Posterior cingulate gyrus (tissue), 11 donors: ENCODE measurements around the gene FUT4.
A peak's percentile ranks its signal among the peaks of the same experiment; 100 is the strongest.
"Not testable (repeated sequence)": the region's sequence is repeated elsewhere in the genome, so short reads cannot be mapped to it uniquely, and the experiment has no call there.

Experiments used
- DNase-seq, 10 donors: peaks; one replicate each; pipeline versions ENCODE4 v3.0.0 to v3.0.0-alpha.2; 2020 to 2021; ENCODE audit warnings: mixed read lengths in 3 of 10
- intact Hi-C: fragments of 100-400 bp; cut with DNase I; formaldehyde crosslinking; loops from one replicate; pipeline ENCODE4 v1.15.1; 2023

Gene FUT4

DNA sequence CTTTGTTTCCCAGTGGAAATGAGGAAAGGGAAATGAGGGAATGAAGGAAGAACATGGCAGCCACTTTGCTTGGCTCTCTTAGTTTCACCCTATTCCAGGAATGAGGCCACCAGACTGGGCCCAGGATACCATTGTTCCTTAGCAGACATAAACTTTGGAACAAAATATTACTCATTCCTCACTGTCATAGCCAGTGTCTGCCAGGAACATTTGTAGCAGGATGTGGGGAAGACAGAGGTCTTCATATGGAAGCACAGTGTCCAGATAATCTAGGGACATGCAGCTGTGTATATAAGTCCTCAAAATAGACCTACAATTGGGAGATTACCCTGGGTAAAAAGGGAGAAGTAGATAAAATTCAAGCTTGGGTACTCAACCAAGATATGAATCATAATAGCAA, 15.2 kb upstream of the FUT4 start:
- no peak for DNase-seq
- intact Hi-C loops, result no loop called here

DNA sequence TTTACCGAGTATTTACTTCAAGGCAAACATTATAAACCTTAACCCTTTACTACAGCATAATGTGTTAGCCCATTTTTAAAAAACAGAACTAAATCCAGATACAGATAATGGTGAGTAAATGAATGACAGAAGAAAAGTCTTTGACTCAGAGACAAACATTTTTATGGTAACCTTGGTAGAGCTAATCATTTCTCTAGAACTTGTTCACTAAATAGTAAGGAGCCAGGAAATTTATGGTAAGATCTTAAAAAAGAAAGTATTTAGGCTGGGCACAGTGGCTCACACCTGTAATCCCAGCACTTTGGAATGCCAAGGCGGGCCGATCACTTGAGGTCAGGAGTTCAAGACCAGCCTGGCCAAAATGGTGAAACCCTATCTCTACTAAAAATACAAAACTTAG, 11.5 kb upstream of the FUT4 start:
- no peak for DNase-seq
- intact Hi-C loops, result no loop called here

DNA sequence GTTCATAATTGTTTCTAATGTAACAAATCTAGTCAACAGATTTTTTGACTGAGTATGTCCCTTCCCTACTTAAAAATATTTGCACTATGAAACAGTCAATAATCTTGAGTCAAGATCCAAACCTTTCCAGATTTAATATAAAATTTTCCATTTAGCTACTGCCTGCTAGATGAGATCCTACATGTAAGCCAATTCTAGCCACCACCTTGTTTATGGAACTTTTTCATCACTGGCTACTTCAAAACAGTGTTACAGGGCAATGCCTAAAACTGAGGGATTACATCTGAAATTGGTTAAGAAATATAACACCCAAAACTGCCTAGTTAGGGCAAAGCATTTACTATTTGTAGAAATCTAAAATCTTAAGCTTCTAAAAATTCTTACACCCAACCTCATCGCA, 10.5 kb upstream of the FUT4 start:
- intact Hi-C loops, result no loop called here
- no peak for DNase-seq

DNA sequence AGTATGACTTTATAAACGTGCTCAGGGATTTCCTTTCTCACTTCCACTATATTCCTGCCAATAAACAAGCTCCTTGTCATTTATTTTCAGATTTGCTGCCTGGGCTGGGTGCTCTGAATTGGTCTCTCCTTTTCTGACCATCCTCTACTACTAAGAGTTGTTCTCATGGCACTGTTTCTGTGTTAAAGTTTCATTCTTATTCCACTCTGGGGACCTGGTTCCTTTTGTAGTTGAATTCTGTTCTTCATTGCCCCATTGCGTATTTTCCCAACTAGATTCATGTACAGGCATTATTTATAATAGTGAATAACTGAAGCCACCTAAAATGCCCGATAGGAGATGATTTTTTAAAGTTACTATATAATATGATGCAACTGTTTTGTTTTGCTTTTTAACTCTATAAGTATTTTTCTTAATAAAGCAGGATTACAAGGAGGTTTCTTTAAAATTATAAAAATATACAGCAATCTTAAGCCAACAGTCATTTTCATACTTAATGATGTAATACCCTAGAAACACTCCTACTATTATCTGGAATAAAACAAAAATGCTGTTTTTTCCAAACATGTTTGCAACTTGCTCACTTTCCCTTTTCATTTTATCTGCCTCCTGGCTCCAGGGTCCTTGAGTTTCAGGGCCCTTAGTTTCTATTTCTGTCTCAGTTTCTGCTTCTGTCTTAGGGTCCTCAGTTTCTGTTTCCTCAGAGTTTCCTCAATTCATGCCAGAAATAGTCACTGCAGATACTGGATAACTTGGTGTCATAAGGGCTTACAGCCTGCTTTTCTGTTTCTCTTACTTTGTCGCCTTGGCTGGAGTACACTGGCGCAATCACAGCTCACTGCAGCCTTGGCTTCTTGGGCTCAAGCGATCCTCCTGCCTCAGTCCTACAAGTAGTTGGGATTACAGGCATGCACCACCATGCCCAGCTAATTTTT, 9.8 kb upstream of the FUT4 start:
- DNase-seq, result no peak
- intact Hi-C loops, result no loop called here

DNA sequence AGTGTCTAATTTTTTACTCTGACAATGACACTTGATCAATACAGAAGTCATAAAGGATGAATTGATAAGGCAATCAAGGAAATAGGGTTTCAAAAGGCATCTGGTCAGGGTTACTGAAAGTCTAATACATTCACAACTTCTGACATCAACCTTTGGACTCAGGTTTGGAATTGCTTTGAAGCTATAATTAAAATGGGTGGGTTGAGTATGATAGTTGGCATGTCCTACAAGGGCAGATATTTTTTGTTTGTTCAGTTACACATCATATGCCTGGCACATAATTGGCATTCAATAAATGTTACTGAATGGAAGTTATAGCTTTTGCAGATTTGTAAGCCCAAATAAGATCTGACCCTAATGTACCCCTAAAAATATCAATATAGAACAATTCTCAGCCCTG, 7.3 kb upstream of the FUT4 start:
- DNase-seq, result no peak
- intact Hi-C loops, result no loop called here

DNA sequence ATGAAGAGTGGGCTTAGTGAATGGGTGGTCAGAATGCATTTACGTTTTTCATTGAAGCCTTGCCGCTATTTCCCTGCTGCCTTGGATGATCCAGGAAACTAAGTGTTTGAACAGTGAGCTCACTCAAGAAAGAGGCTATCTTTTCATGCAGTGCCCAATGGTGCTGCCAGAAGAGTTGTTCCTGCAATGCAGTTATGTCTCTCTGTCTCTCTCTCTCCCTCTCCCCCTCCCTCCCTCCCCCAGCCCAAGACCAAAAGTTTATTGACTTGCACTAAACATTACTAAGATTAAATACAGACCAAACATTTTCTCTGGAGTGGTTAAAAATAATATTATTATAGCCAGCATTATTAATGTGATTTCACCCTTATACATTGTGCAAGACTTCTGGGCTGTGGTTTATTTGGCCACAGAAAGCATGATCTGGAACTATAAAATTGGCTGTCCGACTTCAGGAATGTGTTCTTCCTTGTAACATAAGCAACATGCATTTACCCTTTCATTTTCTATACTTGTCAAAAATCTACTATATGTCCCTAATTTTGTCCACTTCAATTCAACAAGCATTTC, 6.6 kb upstream of the FUT4 start:
- DNase-seq, result no peak
- intact Hi-C loops, result no loop called here

DNA sequence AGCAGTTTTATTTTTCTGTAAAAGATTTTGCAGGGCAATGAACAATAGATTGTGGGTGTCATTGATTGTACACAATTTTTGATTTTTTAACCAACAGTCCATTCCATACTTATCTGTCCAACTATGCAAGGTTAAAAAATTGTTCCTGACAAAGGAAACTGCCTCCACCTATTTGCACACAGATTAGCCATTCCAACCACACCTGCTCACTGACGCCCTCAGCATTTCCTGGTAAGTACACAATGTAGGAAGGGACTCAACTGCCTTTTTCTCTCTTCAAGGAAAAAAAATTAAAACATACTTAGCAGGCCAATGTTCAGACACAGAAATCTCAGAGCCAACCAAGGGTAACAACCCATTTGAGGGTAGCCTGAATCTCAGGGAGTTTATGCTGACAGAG, 4.3 kb upstream of the FUT4 start:
- no peak for DNase-seq

DNA sequence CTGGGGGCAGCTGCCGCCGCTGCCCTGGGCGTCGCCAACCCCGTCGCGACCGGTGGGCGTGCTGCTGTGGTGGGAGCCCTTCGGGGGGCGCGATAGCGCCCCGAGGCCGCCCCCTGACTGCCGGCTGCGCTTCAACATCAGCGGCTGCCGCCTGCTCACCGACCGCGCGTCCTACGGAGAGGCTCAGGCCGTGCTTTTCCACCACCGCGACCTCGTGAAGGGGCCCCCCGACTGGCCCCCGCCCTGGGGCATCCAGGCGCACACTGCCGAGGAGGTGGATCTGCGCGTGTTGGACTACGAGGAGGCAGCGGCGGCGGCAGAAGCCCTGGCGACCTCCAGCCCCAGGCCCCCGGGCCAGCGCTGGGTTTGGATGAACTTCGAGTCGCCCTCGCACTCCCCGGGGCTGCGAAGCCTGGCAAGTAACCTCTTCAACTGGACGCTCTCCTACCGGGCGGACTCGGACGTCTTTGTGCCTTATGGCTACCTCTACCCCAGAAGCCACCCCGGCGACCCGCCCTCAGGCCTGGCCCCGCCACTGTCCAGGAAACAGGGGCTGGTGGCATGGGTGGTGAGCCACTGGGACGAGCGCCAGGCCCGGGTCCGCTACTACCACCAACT, 1.0 kb downstream of the FUT4 start:
- intact Hi-C loops, result no loop called here
- peak in 3 of 10 donors; percentile 9 to 87 (median 73) for DNase-seq

More for the DNA sequence above, 4.3 kb upstream of the FUT4 start:
- intact Hi-C loops, result no loop called here

DNA sequence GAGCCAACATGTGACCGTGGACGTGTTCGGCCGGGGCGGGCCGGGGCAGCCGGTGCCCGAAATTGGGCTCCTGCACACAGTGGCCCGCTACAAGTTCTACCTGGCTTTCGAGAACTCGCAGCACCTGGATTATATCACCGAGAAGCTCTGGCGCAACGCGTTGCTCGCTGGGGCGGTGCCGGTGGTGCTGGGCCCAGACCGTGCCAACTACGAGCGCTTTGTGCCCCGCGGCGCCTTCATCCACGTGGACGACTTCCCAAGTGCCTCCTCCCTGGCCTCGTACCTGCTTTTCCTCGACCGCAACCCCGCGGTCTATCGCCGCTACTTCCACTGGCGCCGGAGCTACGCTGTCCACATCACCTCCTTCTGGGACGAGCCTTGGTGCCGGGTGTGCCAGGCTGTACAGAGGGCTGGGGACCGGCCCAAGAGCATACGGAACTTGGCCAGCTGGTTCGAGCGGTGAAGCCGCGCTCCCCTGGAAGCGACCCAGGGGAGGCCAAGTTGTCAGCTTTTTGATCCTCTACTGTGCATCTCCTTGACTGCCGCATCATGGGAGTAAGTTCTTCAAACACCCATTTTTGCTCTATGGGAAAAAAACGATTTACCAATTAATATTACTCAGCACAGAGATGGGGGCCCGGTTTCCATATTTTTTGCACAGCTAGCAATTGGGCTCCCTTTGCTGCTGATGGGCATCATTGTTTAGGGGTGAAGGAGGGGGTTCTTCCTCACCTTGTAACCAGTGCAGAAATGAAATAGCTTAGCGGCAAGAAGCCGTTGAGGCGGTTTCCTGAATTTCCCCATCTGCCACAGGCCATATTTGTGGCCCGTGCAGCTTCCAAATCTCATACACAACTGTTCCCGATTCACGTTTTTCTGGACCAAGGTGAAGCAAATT, 1.8 kb downstream of the FUT4 start:
- peak in 2 of 10 donors; percentile 65 to 79 for DNase-seq
- intact Hi-C loops, result no loop called here

DNA sequence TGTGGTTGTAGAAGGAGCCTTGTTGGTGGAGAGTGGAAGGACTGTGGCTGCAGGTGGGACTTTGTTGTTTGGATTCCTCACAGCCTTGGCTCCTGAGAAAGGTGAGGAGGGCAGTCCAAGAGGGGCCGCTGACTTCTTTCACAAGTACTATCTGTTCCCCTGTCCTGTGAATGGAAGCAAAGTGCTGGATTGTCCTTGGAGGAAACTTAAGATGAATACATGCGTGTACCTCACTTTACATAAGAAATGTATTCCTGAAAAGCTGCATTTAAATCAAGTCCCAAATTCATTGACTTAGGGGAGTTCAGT, 2.4 kb downstream of the FUT4 start:
- DNase-seq, result no peak
- intact Hi-C loops, result no loop called here

DNA sequence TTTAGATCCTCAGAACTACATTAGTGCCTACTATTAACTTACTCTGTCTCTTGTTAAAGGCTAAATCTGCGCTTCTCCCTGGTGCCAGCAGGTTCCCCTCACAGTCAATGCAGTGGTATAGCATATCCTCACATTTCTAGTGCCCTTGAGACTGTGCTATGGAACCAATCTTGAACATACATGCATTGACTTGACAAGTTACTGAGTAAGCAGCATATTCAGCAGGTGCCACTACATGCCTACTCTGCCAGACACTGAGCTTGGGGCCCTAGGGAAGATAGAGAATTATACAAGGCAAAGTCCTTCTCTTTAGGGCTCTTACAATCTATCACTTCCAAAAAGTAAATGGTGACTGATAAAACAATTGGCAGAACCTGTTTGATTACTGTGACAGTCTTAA, 3.2 kb downstream of the FUT4 start:
- DNase-seq, result no peak
- intact Hi-C loops, result no loop called here

DNA sequence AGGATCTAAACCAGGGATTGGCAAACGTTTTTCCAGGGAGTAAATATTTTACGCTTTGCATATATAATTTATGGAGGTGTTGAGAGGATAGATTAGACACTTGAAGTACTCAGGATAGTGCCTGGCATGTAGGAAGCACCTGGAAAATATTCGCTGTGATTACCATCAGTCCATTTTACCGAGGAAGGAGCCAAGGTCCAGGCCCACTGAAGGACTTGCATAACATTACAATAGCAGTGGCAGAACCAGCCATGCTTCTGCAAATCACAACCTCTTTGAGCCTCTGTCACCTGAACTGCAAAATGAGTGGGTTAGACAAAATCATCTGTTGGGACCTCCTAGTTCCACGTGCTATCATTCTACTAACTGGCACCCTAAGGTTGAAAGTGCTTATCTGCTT, 5.4 kb downstream of the FUT4 start:
- intact Hi-C loops, result no loop called here
- DNase-seq, result no peak

DNA sequence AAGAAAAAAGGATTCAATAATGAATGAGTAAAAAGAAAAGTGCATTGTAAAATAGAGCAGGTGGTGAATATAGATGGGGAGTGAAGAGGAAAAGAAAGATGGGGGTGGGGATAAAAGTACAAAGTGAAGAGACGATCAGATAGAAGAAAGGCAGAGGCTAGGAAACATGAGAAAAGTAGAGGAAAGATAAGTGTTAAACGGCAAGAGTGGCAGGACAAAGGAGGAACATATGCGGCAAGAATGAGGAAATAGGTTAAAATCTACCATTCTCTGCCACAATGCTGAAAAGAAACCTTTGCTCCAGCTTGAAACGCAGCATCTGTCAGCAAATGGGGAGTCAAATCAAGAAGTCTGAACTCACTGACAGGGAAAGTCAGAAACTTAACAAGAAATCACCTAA, 6.8 kb downstream of the FUT4 start:
- intact Hi-C loops, result no loop called here

DNA sequence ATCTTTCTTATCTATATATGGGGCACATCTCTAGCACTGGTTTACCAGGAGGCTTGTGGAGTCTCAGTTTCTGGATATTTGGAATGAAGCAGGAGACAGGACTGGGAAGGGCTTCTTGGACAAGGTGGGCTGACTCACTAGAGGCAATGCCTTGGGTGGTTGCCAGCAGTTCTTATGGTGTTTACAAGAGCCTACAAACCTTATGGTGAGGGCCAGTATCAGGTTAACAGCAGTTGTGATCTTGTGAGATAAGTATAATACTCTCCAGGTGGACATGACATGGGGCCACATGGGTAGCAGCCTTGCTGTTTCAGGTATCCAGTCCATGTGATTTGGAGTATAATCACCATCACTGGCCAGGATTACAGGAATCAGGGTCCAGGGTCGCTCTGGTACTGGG, 10.2 kb downstream of the FUT4 start:
- no peak for DNase-seq
- intact Hi-C loops, result no loop called here

More for the DNA sequence above, 6.8 kb downstream of the FUT4 start:
- no peak for DNase-seq

DNA sequence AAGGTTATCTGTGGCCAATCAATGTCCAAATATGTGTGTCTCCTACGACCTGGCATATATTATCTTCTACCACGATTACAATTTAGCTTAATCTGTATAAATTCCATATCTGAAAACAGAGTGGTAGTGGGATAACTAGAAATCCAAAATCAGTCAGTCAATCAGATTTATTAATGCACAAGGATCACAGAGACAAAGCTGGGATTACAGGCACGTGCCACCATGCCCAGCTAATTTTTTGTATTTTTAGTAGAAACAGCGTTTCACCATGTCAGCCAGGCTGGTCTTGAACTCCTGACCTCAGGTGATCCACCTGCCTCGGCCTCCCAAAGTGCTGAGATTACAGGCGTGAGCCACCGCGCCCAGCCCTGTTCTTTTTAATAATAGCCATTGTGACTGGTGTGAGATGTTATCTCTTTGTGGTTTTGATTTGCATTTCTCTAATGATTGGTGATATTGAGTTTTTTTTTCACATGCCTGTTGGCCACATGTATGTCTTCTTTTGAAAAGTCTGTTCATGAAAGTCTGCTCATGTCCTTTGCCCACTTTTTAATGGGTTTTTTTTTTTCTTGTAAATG, 12.1 kb downstream of the FUT4 start:
- intact Hi-C loops, DNase-seq: not testable (repeated sequence)

DNA sequence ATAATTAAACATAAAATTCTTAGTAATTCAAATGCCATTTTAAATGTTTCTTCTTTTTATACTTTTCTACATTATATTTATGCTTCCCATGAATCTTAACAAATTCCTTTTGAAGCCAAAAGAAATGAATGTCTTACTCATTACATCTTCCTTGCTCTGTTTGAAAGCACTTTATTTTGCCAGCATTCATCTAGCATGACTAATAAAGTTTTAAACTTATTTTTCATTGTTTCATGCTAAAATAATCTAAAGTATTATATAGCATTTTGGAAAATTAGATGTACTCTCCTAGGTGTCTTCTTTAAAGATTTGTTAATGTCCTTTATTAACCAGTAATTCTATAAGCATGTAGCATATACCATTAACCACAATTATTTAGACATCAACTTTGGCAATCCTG, 13.7 kb downstream of the FUT4 start:
- DNase-seq, result no peak
- intact Hi-C loops, result no loop called here

DNA sequence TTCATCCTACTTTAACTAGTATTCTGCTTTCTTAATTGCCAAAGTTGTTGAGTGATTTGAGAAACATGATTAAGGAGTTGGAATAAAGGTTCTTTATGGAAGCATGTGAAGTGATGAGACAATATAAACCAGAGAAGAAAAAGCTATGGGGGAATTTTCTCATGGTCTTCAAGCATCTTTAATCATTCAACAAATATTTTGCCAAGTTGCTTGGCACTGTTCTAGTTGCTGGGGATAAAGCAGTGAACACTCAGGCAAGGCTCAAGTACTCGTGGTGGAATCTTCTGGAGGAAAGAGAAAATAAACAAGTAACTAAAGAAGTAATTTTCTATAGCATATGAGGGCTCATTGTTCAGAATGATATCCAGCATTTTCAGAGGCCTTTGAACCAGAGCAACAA, 14.3 kb downstream of the FUT4 start:
- intact Hi-C loops, result no loop called here
- DNase-seq, result no peak

DNA sequence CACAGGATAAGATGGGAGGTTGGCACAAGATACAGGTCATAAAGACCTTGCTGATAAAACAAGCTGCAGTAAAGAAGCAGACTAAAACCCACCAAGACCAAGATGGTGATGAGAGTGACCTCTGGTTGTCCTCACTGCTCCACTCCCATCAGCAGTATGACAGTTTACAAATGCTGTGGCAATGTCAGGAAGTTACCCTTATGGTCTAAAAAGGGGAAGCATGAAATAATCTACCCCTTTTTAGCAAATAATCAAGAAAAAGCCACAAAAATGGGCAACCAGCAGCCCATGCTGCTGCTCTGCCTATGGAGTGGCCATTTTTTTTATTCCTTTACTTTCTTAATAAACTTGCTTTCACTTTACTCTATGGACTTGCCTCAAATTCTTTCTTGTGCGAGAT, 14.7 kb downstream of the FUT4 start:
- intact Hi-C loops, result no loop called here

DNA sequence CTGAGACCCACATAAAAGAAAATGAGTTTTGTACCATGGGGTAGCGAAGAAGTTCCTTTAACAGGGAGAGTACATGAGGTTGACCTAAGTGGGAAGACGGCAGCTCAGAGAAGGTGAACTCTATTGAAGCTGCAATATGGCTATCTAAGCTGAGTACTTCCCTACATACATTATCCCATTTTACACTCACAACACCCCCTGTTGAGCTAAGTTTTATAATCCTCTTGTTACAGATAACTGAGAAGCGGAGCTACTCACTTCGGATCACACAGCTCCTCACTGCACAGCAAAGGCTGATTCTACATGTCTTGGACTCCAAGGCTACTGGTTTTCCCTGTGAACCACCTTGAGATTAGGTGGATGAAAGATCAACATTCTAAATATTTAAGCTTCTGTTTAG, 15.2 kb downstream of the FUT4 start:
- DNase-seq, result no peak
- intact Hi-C loops, result no loop called here

More for the DNA sequence above, 14.7 kb downstream of the FUT4 start:
- no peak for DNase-seq

DNA sequence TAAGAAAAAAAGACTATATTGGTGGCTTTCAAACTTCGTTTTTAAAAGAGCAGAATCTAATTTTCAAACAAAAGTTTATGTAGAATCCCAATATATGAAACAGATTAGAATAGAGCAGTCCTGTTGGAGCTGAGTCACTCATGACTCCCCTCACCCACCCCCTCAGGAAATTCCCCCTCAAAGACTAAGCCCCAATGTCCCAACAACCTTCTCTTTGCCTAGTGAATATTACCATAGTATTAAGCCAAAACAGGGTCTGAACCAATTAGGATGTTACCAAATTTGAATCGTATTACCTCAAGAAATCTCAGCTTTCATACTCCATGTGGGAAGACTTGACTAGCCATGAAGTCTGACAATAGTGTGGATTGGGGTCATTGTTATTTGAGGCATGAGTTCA, 15.6 kb downstream of the FUT4 start:
- no peak for DNase-seq
- intact Hi-C loops, result no loop called here

DNA sequence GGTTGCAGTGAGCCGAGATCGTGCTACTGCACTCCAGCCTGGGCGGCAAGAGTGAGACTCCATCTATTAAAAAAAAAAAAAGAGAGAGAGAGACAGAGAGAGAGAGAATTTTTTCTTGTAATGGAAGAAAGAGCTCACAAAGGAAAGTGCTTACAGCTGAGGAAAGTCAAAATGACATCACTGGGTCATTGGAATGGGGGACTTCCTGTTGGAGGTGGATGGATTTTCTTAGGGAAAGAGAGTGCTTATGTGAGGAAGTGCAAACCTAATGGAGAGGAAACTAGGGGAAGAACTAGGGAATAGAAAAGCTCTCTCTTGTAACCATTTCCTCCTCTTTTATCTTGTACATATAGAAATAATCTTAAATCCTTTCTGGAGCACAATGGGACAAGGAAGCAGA, 17.1 kb downstream of the FUT4 start:
- no peak for DNase-seq
- intact Hi-C loops, result no loop called here
